PC-9 (cell line): ENCODE data around the gene E2F6.

ENCODE experiments used
- EZH2 ChIP-seq: fragments of 200-600 bp; sonication (generic); IDR thresholded peaks from 2 replicates; pipeline ENCODE4 v1.8.0; 2017; ENCODE audit warnings: antibody characterized with exemption, low read depth
- TF ChIP-seq, protein P1 (sequence below): fragments of 200-600 bp; sonication (generic); conservative IDR thresholded peaks from 2 replicates; pipeline ENCODE4 v1.6.1; 2017; ENCODE audit warnings: mixed run types, antibody characterized with exemption, mild to moderate bottlenecking, moderate library complexity

DNA sequence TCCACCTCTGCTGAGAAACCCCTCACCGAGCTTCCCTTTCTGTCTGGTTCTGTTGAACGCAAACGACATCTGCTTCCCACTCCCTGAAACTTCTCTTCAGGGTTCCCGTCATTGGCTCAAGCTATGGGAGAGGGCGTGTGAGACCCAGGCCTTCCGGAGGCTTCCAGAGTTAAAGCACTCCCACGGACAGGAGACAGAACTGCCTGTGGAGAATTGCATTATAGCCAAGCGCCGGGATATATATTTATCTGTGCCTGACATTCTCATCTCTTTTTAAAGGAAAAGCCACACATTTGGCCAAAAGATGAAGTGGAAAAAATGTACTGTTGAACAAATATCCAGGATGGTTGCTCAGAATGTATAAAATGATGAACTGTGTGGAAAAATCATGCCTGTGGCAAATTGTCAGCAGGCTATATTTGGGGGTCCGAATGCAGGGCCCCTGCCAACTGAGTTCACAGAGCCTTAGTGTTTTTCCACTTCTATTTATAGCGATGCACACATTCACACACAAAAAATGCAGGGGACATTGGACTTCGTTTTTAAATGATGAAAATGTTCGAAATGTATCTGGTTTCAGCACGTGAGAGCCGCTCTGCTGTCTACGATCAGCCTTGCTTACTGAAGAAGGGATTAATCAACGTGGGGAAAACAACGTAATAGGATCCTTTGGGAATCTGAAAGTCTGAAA is 59.5 kb downstream of the E2F6 start:
- TF ChIP-seq, protein P1, sequence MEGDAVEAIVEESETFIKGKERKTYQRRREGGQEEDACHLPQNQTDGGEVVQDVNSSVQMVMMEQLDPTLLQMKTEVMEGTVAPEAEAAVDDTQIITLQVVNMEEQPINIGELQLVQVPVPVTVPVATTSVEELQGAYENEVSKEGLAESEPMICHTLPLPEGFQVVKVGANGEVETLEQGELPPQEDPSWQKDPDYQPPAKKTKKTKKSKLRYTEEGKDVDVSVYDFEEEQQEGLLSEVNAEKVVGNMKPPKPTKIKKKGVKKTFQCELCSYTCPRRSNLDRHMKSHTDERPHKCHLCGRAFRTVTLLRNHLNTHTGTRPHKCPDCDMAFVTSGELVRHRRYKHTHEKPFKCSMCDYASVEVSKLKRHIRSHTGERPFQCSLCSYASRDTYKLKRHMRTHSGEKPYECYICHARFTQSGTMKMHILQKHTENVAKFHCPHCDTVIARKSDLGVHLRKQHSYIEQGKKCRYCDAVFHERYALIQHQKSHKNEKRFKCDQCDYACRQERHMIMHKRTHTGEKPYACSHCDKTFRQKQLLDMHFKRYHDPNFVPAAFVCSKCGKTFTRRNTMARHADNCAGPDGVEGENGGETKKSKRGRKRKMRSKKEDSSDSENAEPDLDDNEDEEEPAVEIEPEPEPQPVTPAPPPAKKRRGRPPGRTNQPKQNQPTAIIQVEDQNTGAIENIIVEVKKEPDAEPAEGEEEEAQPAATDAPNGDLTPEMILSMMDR = no peak
- no peak for TF ChIP-seq EZH2
